Limb (tissue), 2 donors: ENCODE measurements around the gene ZSWIM6.

Source experiments
- DNase-seq, 2 donors: peaks; one replicate each; pipeline ENCODE4 v3.0.0-alpha.2; 2016; ENCODE audit errors: extremely low spot score in 2 of 2

The ZSWIM6 gene

DNA sequence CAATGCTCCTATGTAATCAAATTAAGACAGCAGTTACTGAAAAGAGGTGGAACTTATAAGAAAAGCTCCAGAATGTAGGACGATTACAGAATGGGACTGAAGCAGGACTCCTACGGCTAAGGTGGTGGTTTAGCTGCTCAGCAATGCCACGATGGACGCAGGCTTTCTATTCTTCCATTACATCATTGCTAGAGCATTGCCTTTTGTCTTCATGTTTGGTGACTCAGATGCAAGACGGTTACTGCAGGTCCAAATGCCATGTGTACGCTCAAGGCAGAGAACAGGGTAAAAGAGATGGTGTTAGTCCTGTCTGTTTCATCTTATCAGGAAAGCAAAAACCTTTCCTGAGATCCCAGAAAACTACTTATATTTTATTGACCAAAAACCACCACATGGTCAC, 255.1 kb downstream of the ZSWIM6 start:
- DNase-seq, result no peak

DNA sequence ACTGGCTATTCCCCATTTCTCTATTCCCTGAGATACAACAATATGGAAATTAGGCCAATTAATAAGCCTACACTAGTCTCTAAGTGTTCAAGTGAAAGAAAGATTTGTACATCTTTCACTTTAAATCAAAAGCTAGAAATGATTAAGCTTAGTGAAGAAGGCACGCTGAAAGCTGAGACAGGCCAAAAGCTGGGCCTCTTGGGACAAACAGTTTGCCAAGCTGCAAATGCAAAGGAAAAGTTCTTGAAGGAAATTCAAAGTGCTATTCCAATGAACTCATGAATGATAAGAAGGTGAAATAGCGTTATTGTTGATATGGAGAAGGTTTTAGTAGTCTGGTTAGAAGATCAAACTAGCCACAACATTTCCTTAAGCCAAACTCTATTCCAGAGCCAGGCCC, 256.2 kb downstream of the ZSWIM6 start:
- DNase-seq, result no peak

DNA sequence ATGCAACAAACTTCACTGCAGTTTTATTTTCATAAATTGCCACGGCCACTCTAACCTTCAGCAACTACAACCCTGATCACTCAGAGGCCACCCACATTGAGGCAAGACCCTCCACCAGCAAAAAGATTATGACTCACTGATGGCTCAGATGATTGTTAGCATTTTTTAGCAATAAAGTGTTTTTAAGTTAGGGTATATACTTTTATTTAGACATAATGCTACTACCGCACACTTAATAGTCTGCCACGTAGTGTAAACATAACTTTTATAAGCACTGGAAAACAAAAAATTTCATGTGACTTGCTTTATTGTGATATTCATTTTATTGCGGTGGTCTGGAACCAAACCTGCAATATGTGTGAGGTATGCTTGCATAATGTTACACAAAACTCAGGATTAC, 257.9 kb downstream of the ZSWIM6 start:
- no peak for DNase-seq

GRCh38 chr5:61590473-61590872, 258.4 kb downstream of the ZSWIM6 start:
- no peak for DNase-seq

DNA sequence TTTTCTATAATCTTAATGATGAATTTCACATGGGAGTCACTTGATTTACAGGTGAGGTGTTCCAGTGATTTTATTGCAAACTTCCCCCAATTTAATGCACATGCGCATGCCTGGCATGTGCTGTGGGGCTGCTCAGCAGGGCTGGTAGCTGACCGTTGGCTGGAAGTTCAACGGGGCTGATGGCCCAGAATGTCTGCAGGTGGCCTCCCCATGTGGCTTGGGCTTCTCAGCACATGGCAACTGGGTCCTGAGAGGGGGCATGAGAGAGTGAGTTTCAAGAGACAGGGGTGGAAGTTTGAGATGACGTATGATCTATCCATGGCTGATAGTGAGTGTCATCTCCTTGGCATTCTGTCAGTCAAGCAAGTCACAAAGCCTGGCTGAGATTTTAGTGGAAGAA, 259.8 kb downstream of the ZSWIM6 start:
- DNase-seq, result no peak

DNA sequence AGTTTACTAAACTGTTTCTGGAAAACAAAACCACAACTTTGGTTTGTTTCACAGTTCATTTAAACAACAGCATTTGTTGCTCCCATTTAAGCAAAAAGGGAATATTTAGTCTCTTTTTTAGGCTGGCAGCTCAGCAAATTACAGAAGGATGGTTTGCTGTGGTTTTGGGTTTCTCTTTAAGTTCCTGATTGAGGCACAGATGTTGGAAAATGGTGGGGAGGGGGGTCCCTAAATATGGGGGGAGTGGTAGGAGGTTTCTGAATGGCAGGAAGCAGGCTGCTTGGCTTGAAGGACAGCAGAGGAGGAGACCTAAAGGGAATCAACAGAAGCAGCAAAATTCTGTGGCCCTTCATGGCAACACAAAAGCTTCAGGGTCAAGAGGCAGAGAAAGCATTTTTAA, 263.4 kb downstream of the ZSWIM6 start:
- DNase-seq, result no peak
